HepG2 (cell line): ENCODE data around the gene YAP1. TPM values are rescaled to one million over a fixed set of nuclear protein-coding genes. Genes with fewer than 3 reads are reported as not detected.

ENCODE experiments used
- ATAC-seq: fragments of 200-7000 bp; cut with Tn5 transposase; 3 replicates; pipeline ENCODE4 v1.9.1; 2020; ENCODE audit warnings: mild to moderate bottlenecking, moderate library complexity
- BruUV-seq: library from RNA; stranded (reverse); fragments of 400-500 nt; replicated peaks from 2 replicates; lab custom pipeline; 2021; lab: Mats Ljungman, UMichigan
- CTCF ChIA-PET: fragments of 300-600 bp; formaldehyde crosslinking; extraction: SDS; loops from one replicate; lab custom pipeline; 2021; ENCODE audit warnings: low total read pairs, inconsistent platforms, low intra/inter-chr PET ratio; lab: Yijun Ruan, JAX
- POLR2A ChIA-PET: fragments of 350-600 bp; sonication (Branson Sonifier 250); formaldehyde crosslinking; loops from one replicate; lab custom pipeline; 2020; ENCODE audit warnings: antibody characterized with exemption, inconsistent platforms; lab: Yijun Ruan, JAX
- DNase-seq: peaks from one replicate; pipeline ENCODE4 v3.0.0-alpha.2; 2015; ENCODE audit warnings: low spot score
- FAIRE-seq: peaks from 3 replicates; lab custom pipeline; 2011; peaks lifted over from hg19 to GRCh38; lab: Jason Lieb, UNC
- H2AFZ ChIP-seq: one replicate; pipeline ENCODE4 v1.6.1; 2011; ENCODE audit warnings: low read length, inconsistent platforms
- H3K27ac ChIP-seq: fragments of 300-600 bp; 3 replicates; pipeline ENCODE4 v1.8.0; 2011; ENCODE audit warnings: mixed run types, mild to moderate bottlenecking, mixed read lengths, low read length, inconsistent platforms; ENCODE audit not compliant: insufficient read depth; ENCODE audit errors: extremely low read length
- H3K27me3 ChIP-seq, 2 experiments: fragments of 200-600 bp in 1 of 2; 2 replicates in 1 of 2; 3 replicates in 1 of 2; pipeline versions ENCODE4 v1.6.0 to v1.8.0; 2011; ENCODE audit warnings: low read length in 2 of 2, mild to moderate bottlenecking in 2 of 2, moderate library complexity in 2 of 2, inconsistent platforms in 1 of 2; ENCODE audit not compliant: insufficient read depth in 2 of 2, control insufficient read depth in 1 of 2
- H3K36me3 ChIP-seq, 2 experiments: fragments of 200-600 bp in 1 of 2; replicated peaks in 1 of 2; 2 replicates in 1 of 2; 3 replicates in 1 of 2; pipeline versions ENCODE4 v1.5.1 to v1.8.0; 2011; ENCODE audit warnings: low read length in 2 of 2, inconsistent platforms in 1 of 2; ENCODE audit not compliant: insufficient read depth in 2 of 2, control insufficient read depth in 1 of 2
- H3K4me1 ChIP-seq: 2 replicates; pipeline ENCODE4 v1.5.1; 2012; ENCODE audit warnings: low read length, inconsistent platforms; ENCODE audit not compliant: insufficient read depth
- H3K4me2 ChIP-seq: 2 replicates; pipeline ENCODE4 v1.6.0; 2011; ENCODE audit warnings: low read depth, low read length, inconsistent platforms
- H3K4me3 ChIP-seq, 3 experiments: fragments of 200-600 bp in 1 of 3; sonication (generic), shearing (Covaris generic) in 1 of 3; replicated peaks in 1 of 3; 2 replicates each; pipeline ENCODE4 v1.5.1; 2011 to 2016; ENCODE audit warnings: low read length in 3 of 3, inconsistent platforms in 2 of 3, low read depth in 2 of 3, mild to moderate bottlenecking in 2 of 3, control low read depth in 1 of 3, mixed read lengths in 1 of 3; ENCODE audit not compliant: insufficient read depth in 1 of 3
- H3K79me2 ChIP-seq: one replicate; pipeline ENCODE4 v1.6.1; 2011; ENCODE audit warnings: low read length, inconsistent platforms; ENCODE audit not compliant: insufficient read depth
- H3K9ac ChIP-seq: 2 replicates; pipeline ENCODE4 v1.6.0; 2011; ENCODE audit warnings: mild to moderate bottlenecking, low read depth, low read length, inconsistent platforms; ENCODE audit not compliant: insufficient read depth
- H3K9me3 ChIP-seq: 2 replicates; pipeline ENCODE4 v1.5.1; 2012; ENCODE audit warnings: mild to moderate bottlenecking, low read length
- H4K20me1 ChIP-seq: 2 replicates; pipeline ENCODE4 v1.6.0; 2011; ENCODE audit warnings: inconsistent platforms, mild to moderate bottlenecking, low read length, moderate library complexity; ENCODE audit not compliant: insufficient read depth
- ZNF121 ChIP-seq: sonication (generic); formaldehyde crosslinking; IDR thresholded peaks from 2 replicates; pipeline ENCODE4 v1.5.0; 2020; ENCODE audit warnings: mild to moderate bottlenecking, missing genetic modification reagents
- WGBS: methylation state at CpG from one replicate; pipeline ENCODE4 v1.1.6; 2017; ENCODE audit warnings: low lambda C conversion rate; 5-methylcytosine and 5-hydroxymethylcytosine counted together
- in situ Hi-C: cut with HindIII; loops from 2 replicates; pipeline ENCODE4 v1.10.0; 2017; ENCODE audit warnings: low pct_unique_long_range_greater_than_20kb; ENCODE audit not compliant: extremely low pct_ligation_motif_present
- intact Hi-C: fragments of 100-400 bp; cut with micrococcal nuclease; formaldehyde crosslinking; loops from one replicate; pipeline ENCODE4 v1.10.0; 2022; ENCODE audit not compliant: unreplicated experiment
- polyA plus RNA-seq, 8 experiments: library from polyadenylated mRNA; depleted of rRNA in 3 of 8; stranded (reverse) in 7 of 8; unstranded in 1 of 8; fragments of >200 nt; fragmentation: Illumina TruSeq in 4 of 8; extraction: Trizol in 4 of 8; gene quantifications; 2 replicates each; pipeline versions ENCODE4 v1.2.1 to v1.2.3, GENCODE V29; 2011 to 2016; ENCODE audit warnings: low read depth in 4 of 8, missing spikeins in 1 of 8, mixed read lengths in 1 of 8; ENCODE audit not compliant: insufficient read depth in 1 of 8
- total RNA-seq, 5 experiments: library from RNA; depleted of rRNA; stranded (reverse); fragments of >200 nt; fragmentation: Illumina TruSeq; extraction: Trizol; gene quantifications; 2 replicates each; pipeline ENCODE4 v1.2.3, GENCODE V29; 2016; ENCODE audit warnings: low read depth in 1 of 5
- TF ChIP-seq, protein P1 (sequence below): sonication (generic); formaldehyde crosslinking; conservative IDR thresholded peaks from 2 replicates; pipeline ENCODE4 v1.8.0; 2022; ENCODE audit warnings: low read depth, missing genetic modification reagents
- TF ChIP-seq, protein P2 (sequence below), 2 experiments: sonication (generic) in 1 of 2; formaldehyde crosslinking in 1 of 2; IDR thresholded peaks; 2 replicates each; pipeline versions ENCODE4 v1.4.0 to v1.6.1; 2018 to 2020; ENCODE audit warnings: missing genetic modification reagents in 2 of 2, borderline replicate concordance in 1 of 2, low read depth in 1 of 2, mild to moderate bottlenecking in 1 of 2, missing biosample characterization in 1 of 2
- TF ChIP-seq, protein P3 (sequence below): sonication (generic); formaldehyde crosslinking; IDR thresholded peaks from 2 replicates; pipeline ENCODE4 v1.5.0; 2020; ENCODE audit warnings: mild to moderate bottlenecking, missing genetic modification reagents

The YAP1 gene
- total and polyA plus RNA-seq, 2 of the 13 experiments (the other 11 are each of a cell fraction or from before 2014, with no cell fraction given): 59.5 to 91.0 TPM

DNA sequence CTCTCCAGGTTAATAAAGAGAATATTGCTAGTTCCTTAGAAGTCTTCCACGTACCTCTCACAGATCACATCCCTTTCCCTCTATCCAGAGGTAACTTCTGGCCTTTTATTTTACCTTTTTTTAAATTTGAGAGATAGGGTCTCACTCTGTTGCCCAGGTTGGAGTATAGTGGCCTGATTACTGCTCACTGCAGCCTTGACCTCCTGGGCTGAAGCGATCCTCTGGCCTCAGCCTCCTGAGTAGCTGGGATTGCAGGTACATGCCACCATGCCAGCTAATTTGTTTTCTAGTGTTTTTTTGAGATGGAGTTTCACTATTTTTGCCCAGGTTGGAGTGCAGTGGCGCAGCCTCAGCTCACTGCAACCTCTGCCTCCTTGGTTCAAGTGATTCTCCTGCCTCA lies 24.4 kb downstream of the YAP1 start:
- ATAC-seq (no peak), DNase-seq (no peak)
- peaks cover 19% of the 10 kb centered on the region for H3K4me1 ChIP-seq
- ChIA-PET CTCF (no interaction called here), POLR2A (no interaction called here)
- peaks cover 17% of the 10 kb centered on the region for H4K20me1 ChIP-seq
- H3K36me3 ChIP-seq: peaks cover 9 to 52% of the 10 kb centered on the region in 2 experiments; a peak in 4 of 5 replicates
- 99% methylated on average over 3 of the region's 3 CpGs for WGBS
- no peaks in the 10 kb centered on the region for H3K27me3 ChIP-seq
- H3K4me2 ChIP-seq: no peak overlapping the region
- H3K79me2 ChIP-seq: peaks cover 99% of the 10 kb centered on the region
- intact Hi-C loops: no loop called here
- H3K27ac ChIP-seq: no peak overlapping the region
- H3K4me3 ChIP-seq: no peak overlapping the region
- H2AFZ ChIP-seq: no peak overlapping the region
- no peak overlapping the region for H3K9ac ChIP-seq
- no TSS peak for BruUV-seq
- in situ Hi-C loops: no loop called here
- H3K9me3 ChIP-seq: no peaks in the 10 kb centered on the region
- TF ChIP-seq ZNF121 (CRISPR knock-in tag): peak; percentile 51
- TF ChIP-seq, protein P1, sequence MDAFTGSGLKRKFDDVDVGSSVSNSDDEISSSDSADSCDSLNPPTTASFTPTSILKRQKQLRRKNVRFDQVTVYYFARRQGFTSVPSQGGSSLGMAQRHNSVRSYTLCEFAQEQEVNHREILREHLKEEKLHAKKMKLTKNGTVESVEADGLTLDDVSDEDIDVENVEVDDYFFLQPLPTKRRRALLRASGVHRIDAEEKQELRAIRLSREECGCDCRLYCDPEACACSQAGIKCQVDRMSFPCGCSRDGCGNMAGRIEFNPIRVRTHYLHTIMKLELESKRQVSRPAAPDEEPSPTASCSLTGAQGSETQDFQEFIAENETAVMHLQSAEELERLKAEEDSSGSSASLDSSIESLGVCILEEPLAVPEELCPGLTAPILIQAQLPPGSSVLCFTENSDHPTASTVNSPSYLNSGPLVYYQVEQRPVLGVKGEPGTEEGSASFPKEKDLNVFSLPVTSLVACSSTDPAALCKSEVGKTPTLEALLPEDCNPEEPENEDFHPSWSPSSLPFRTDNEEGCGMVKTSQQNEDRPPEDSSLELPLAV: no peak
- TF ChIP-seq, protein P2, sequence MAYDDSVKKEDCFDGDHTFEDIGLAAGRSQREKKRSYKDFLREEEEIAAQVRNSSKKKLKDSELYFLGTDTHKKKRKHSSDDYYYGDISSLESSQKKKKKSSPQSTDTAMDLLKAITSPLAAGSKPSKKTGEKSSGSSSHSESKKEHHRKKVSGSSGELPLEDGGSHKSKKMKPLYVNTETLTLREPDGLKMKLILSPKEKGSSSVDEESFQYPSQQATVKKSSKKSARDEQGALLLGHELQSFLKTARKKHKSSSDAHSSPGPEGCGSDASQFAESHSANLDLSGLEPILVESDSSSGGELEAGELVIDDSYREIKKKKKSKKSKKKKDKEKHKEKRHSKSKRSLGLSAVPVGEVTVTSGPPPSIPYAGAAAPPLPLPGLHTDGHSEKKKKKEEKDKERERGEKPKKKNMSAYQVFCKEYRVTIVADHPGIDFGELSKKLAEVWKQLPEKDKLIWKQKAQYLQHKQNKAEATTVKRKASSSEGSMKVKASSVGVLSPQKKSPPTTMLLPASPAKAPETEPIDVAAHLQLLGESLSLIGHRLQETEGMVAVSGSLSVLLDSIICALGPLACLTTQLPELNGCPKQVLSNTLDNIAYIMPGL (CRISPR knock-in tag; IDR thresholded peaks at IDR 0.05; ENCODE audit: borderline replicate concordance in 1 of 2, low read depth in 1 of 2): no peak
- TF ChIP-seq, protein P3, sequence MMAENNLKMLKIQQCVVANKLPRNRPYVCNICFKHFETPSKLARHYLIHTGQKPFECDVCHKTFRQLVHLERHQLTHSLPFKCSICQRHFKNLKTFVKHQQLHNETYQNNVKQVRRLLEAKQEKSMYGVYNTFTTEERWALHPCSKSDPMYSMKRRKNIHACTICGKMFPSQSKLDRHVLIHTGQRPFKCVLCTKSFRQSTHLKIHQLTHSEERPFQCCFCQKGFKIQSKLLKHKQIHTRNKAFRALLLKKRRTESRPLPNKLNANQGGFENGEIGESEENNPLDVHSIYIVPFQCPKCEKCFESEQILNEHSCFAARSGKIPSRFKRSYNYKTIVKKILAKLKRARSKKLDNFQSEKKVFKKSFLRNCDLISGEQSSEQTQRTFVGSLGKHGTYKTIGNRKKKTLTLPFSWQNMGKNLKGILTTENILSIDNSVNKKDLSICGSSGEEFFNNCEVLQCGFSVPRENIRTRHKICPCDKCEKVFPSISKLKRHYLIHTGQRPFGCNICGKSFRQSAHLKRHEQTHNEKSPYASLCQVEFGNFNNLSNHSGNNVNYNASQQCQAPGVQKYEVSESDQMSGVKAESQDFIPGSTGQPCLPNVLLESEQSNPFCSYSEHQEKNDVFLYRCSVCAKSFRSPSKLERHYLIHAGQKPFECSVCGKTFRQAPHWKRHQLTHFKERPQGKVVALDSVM (CRISPR knock-in tag): peak; percentile 71
- TF ChIP-seq, all 625 proteins: peak for 2
- FAIRE-seq: no peak
